HepG2 (cell line): Measurements from ENCODE around the gene LYPD4. TPM values are rescaled to one million over a fixed set of nuclear protein-coding genes. Genes with fewer than 3 reads are reported as not detected.

Experiments
- CEBPG ChIP-seq: IDR thresholded peaks from 2 replicates; pipeline ENCODE4 v1.6.1; 2016
- CTCF ChIP-seq: sonication (generic); formaldehyde crosslinking; IDR thresholded peaks from 2 replicates; pipeline ENCODE4 v1.5.0; 2020; ENCODE audit warnings: mild to moderate bottlenecking, missing genetic modification reagents, moderate library complexity
- GABPB1 ChIP-seq: IDR thresholded peaks from 2 replicates; pipeline ENCODE4 v1.6.1; 2016; ENCODE audit warnings: mild to moderate bottlenecking, missing genetic modification reagents, moderate library complexity, missing compliant biosample characterization
- GLI4 ChIP-seq: sonication (generic); formaldehyde crosslinking; IDR thresholded peaks from 2 replicates; pipeline ENCODE4 v1.5.1; 2020; ENCODE audit warnings: missing genetic modification reagents, mild to moderate bottlenecking, moderate library complexity, borderline replicate concordance
- HDAC2 ChIP-seq: sonication (generic); formaldehyde crosslinking; IDR thresholded peaks from 2 replicates; pipeline ENCODE4 v1.4.0; 2020; ENCODE audit warnings: missing genetic modification reagents
- HNF4G ChIP-seq, 2 experiments: sonication (generic) in 1 of 2; formaldehyde crosslinking in 1 of 2; IDR thresholded peaks; 2 replicates each; pipeline versions ENCODE4 v1.4.0 to v1.6.1; 2011 to 2020; ENCODE audit warnings: borderline replicate concordance in 2 of 2, low read depth in 2 of 2, mild to moderate bottlenecking in 2 of 2, low read length in 1 of 2, missing genetic modification reagents in 1 of 2, moderate library complexity in 1 of 2
- KLF16 ChIP-seq, 2 experiments: sonication (generic) in 1 of 2; formaldehyde crosslinking in 1 of 2; IDR thresholded peaks; 2 replicates each; pipeline versions ENCODE4 v1.6.1 to v1.8.0; 2016 to 2023; ENCODE audit warnings: missing genetic modification reagents in 2 of 2, missing compliant biosample characterization in 1 of 2
- MYPOP ChIP-seq: sonication (generic); formaldehyde crosslinking; IDR thresholded peaks from 2 replicates; pipeline ENCODE4 v1.8.1; 2023; ENCODE audit warnings: mild to moderate bottlenecking, moderate library complexity, missing genetic modification reagents
- NR2C2 ChIP-seq: sonication (generic); formaldehyde crosslinking; IDR thresholded peaks from 2 replicates; pipeline ENCODE4 v1.4.0; 2020; ENCODE audit warnings: missing genetic modification reagents, mild to moderate bottlenecking, moderate library complexity, borderline replicate concordance
- PHF21A ChIP-seq: sonication (generic); formaldehyde crosslinking; IDR thresholded peaks from 2 replicates; pipeline ENCODE4 v1.5.0; 2020; ENCODE audit warnings: mild to moderate bottlenecking, missing genetic modification reagents
- RARA ChIP-seq: IDR thresholded peaks from 2 replicates; pipeline ENCODE4 v1.6.1; 2016; ENCODE audit warnings: missing genetic modification reagents, missing compliant biosample characterization
- RNF219 ChIP-seq: sonication (generic); formaldehyde crosslinking; IDR thresholded peaks from 2 replicates; pipeline ENCODE4 v1.5.0; 2020; ENCODE audit warnings: mild to moderate bottlenecking, missing genetic modification reagents
- TEF ChIP-seq: sonication (generic); formaldehyde crosslinking; IDR thresholded peaks from 2 replicates; pipeline ENCODE4 v1.5.0; 2020; ENCODE audit warnings: missing genetic modification reagents
- ZBTB38 ChIP-seq: sonication (generic); formaldehyde crosslinking; IDR thresholded peaks from 2 replicates; pipeline ENCODE4 v1.5.1; 2020; ENCODE audit warnings: mild to moderate bottlenecking, missing genetic modification reagents
- ZNF619 ChIP-seq: sonication (generic); formaldehyde crosslinking; IDR thresholded peaks from 2 replicates; pipeline ENCODE4 v1.4.0; 2020; ENCODE audit warnings: mild to moderate bottlenecking, missing genetic modification reagents
- ZNF629 ChIP-seq: sonication (generic); formaldehyde crosslinking; conservative IDR thresholded peaks from 2 replicates; pipeline ENCODE4 v1.5.0; 2020; ENCODE audit warnings: missing genetic modification reagents
- ZNF703 ChIP-seq: sonication (generic); formaldehyde crosslinking; IDR thresholded peaks from 2 replicates; pipeline ENCODE4 v1.5.1; 2020; ENCODE audit warnings: missing genetic modification reagents, mild to moderate bottlenecking, moderate library complexity, borderline replicate concordance
- ZSCAN22 ChIP-seq: sonication (generic); formaldehyde crosslinking; IDR thresholded peaks from 2 replicates; pipeline ENCODE4 v1.4.0; 2020; ENCODE audit warnings: mild to moderate bottlenecking, missing genetic modification reagents
- polyA plus RNA-seq, 8 experiments: library from polyadenylated mRNA; depleted of rRNA in 3 of 8; stranded (reverse) in 7 of 8; unstranded in 1 of 8; fragments of >200 nt; fragmentation: Illumina TruSeq in 4 of 8; extraction: Trizol in 4 of 8; gene quantifications; 2 replicates each; pipeline versions ENCODE4 v1.2.1 to v1.2.3, GENCODE V29; 2011 to 2016; ENCODE audit warnings: low read depth in 4 of 8, missing spikeins in 1 of 8, mixed read lengths in 1 of 8; ENCODE audit not compliant: insufficient read depth in 1 of 8
- total RNA-seq, 5 experiments: library from RNA; depleted of rRNA; stranded (reverse); fragments of >200 nt; fragmentation: Illumina TruSeq; extraction: Trizol; gene quantifications; 2 replicates each; pipeline ENCODE4 v1.2.3, GENCODE V29; 2016; ENCODE audit warnings: low read depth in 1 of 5
- TF ChIP-seq, protein P1 (sequence below), 2 experiments: fragments of 450-650 bp in 1 of 2; sonication (generic) in 1 of 2; formaldehyde crosslinking; IDR thresholded peaks; 2 replicates each; pipeline versions ENCODE4 v1.5.0 to v1.8.0; 2020 to 2022; ENCODE audit warnings: mild to moderate bottlenecking in 1 of 2, missing genetic modification reagents in 1 of 2

LYPD4 gene
- total and polyA plus RNA-seq, 2 of the 13 experiments (the other 11 are each of a cell fraction or from before 2014, with no cell fraction given), result not detected

GRCh38 chr19:41893899-41894298 is 49.4 kb upstream of the LYPD4 start (continued):
- TF ChIP-seq ZSCAN22 (CRISPR knock-in tag), result peak; percentile 96
- TF ChIP-seq ZNF703 (CRISPR knock-in tag), result no peak
- TF ChIP-seq CEBPG (CRISPR knock-in tag), result peak; percentile 50
- no peak for TF ChIP-seq PHF21A (CRISPR knock-in tag)
- TF ChIP-seq NR2C2 (CRISPR knock-in tag), result peak; percentile 94
- peak; percentile 26; the same call in 1 of the 2 replicates for TF ChIP-seq HNF4G (IDR thresholded peaks at IDR 0.05; ENCODE audit: borderline replicate concordance, low read depth, low read length)
- no peak for TF ChIP-seq HNF4G (CRISPR knock-in tag; IDR thresholded peaks at IDR 0.05; ENCODE audit: borderline replicate concordance, low read depth)
- TF ChIP-seq, protein P1, sequence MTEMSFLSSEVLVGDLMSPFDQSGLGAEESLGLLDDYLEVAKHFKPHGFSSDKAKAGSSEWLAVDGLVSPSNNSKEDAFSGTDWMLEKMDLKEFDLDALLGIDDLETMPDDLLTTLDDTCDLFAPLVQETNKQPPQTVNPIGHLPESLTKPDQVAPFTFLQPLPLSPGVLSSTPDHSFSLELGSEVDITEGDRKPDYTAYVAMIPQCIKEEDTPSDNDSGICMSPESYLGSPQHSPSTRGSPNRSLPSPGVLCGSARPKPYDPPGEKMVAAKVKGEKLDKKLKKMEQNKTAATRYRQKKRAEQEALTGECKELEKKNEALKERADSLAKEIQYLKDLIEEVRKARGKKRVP (CRISPR knock-in tag; IDR thresholded peaks at IDR 0.05), result no peak
- no peak for TF ChIP-seq KLF16 (CRISPR knock-in tag; IDR thresholded peaks at IDR 0.05)
- no peak for TF ChIP-seq RNF219 (CRISPR knock-in tag)
- no peak for TF ChIP-seq ZNF629 (CRISPR knock-in tag)
- peak; percentile 61 for TF ChIP-seq ZBTB38 (CRISPR knock-in tag)
- no peak for TF ChIP-seq MYPOP (CRISPR knock-in tag)
- TF ChIP-seq TEF (CRISPR knock-in tag), result no peak
- TF ChIP-seq GLI4, result no peak
- no peak for TF ChIP-seq HDAC2 (CRISPR knock-in tag)
- peak; percentile 65; the same call in 1 of the 2 replicates for TF ChIP-seq GABPB1 (CRISPR knock-in tag)
- TF ChIP-seq RARA (CRISPR knock-in tag), result peak; percentile 50
- peak; percentile 75 for TF ChIP-seq CTCF (CRISPR knock-in tag)
- TF ChIP-seq ZNF619 (CRISPR knock-in tag), result 0 out of 2 replicates have a peak, but pooled peaks have one; percentile 58
